IPS DF 4.7 (cell line): ENCODE results near the gene TMA16.
A peak's percentile ranks its signal among the peaks of the same experiment; 100 is the strongest.
"Not testable (repeated sequence)": the region's sequence is repeated elsewhere in the genome, so short reads cannot be mapped to it uniquely, and the experiment has no call there.

Experiments
- DNase-seq: peaks from one replicate; pipeline ENCODE4 v3.0.0-alpha.2; 2013; ENCODE audit warnings: low spot score; ENCODE audit errors: extremely low read depth

Gene TMA16

DNA sequence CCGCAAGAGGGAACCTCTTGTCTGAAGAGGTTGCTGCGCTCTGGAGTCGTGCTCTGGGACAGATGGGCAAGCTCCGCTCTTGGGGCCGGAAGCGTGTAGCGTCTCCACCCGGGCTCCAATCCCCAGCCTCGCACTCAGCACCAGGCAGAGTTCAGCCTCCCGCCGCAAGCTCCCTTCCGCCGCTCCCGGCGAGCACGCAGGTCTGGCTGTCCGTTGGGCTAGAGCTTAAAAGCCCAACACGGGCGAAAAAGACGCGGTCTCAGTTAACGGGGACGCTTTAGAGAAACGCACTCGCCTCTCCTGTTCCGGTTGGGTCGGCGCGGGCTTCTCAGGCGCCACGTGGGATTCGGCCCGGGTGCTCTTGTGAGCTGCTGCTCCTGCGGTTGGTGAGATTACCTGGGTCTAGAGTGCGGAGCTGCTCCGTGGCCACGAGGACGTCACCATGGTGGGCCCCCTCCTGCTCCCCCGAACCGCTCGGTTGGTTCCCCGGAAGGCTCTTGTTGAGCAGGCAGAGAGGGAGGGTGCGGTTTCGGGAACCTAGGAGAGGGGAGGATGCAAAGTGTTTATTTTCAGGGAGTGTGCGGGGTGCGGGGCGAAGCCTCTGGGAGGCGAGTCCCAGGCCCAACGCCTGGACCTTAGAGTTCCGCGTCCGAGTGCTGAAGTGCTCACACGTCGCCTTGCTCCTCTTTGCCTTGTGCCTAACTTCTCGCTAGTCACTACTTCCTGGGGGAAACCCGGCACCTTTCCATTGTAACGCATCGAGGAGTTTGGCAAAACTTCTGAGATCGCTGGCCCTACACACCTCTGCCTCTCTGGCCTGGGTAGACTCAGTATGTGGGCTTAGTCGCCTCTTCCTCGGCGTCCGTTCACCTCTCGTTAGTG lies at the start of gene TMA16:
TMA16 (plus strand) TSS at position 331 of the 882 bp plus-strand sequence; CDS start at position 443, 112 bp downstream.
- peak; percentile 44 for DNase-seq

DNA sequence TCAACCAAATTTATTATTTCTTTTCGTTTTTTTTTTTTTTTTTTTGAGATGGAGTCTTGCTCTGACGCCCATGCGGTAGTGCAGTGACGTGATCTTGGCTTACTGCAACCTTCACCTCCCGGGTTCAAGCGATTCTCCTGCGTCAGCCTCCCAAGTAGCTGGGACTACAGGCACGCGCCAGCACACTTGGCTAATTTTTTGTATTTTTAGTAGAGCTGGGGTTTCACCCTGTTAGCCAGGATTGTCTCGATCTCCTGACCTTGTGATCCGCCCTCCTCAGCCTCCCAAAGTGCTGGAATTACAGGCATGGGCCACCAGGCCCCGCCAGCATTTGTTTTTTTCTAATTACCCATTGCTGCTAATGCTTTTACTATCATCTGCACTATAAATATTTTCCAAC lies 47.5 kb upstream of the TMA16 start:
- not testable (repeated sequence) for DNase-seq

DNA sequence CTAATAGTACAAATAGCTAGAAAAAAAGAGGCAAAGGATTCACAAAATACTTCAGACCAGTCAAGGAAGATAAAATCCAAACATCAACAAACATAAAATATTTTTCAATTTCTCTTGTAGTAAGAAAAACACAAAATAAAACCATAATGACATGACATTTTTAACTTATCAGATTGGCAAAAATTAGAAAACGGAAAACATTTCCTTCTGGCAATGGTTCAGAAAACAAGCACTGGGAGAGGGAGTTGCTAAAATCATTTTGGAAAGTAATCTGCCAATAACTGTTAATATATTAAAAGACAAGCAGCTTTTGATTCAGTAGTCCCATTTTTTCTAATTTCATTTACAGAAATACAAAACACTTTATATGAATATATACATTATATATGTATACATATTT lies 47.0 kb upstream of the TMA16 start:
- DNase-seq, result no peak

DNA sequence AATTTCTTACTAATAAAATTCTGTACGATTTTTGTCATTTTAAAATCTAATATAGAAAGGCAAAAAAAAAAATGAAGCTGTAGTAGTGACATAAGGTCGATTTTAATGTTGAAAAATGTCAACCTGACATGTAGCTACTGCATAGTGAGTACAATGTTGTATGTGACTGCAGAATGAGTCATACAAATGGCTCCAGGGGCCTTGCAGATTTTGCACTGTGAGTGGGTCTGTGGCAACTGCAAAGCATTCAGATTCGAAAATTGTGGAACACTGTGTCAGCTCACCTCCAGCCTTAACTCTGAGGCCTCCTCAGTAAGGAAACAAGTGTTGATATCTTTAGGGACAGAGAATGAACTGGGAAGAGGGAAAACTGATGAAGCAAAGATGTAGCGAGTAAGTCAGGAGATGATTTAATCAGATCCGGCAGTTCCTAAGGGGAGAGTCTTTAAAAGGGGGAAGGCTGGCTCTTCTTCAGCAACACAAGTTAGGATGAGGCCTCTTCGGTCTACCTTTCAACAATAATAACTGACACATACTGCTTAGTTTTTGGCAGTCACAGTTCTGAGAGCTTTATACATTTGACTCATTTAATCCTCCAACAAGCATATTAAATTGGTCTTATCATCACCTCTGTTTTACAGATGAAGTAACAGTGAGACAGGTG lies 45.8 kb upstream of the TMA16 start:
- no peak for DNase-seq

DNA sequence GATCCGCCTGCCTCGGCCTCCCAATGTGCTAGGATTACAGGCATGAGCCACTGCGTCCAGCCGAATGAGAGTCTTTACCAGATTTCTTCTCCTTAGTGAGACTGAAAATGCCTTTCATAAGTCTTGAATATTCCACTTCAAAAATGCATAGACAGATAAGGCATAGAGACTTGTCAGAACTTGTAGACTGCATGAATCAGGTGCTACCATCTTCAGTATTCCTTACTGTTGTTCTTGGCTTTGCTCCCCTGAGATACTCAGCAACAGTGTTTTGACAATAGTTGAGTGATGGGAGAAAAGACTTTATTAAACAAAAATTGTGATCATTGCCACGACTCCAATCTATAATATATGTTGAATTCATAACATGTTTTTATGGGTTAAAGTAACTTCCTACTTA lies 31.9 kb upstream of the TMA16 start:
- no peak for DNase-seq

DNA sequence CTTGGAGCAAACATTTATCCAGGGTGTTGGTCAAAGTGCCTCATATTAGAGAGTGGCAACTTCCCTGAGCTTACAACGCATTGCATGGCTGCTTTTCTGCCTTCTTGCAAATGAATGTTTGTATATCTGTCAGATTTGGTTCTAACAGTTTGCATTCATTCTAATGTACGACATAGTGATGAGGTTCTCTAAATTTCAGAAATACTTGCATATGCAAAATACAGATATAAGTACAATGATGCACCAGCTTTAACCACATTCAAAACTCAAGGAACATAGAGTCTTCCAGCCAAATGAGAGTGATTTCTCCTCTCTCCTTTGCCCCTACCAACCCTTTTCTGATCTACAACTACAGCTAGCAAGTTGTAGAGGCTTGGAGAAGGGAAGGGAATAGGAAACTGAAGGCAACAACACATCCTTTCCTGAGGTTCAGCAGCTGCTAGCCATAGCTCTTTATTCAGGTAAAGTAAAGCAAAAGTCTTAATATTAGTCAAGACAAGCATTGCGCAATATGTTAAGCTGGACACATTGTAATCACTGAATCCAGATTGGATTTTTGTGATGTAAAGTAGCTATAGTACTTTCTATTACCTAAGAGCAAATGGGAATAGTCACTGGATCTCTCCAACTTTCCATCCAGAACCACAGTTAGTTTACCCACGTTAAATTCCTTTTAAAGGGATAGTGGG lies 27.3 kb upstream of the TMA16 start:
- DNase-seq, result no peak

DNA sequence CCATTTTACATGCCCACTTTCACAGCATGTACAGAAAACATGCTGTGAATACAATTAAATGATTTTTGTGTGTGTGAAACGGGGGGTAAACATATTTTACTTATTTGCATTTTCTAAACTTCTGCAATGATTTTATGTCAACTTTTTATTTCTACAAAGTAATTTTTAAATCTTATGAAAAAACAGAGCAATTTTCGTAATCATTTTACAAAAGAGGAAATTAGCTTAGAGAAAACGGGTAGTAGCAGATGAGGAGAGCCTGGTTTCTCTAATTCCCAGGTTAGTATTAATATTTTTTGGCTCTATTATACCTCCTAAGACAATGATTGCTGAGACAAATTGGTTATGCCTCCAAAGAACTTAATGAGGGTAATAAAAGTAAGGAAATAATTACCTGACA lies 24.1 kb upstream of the TMA16 start:
- no peak for DNase-seq

DNA sequence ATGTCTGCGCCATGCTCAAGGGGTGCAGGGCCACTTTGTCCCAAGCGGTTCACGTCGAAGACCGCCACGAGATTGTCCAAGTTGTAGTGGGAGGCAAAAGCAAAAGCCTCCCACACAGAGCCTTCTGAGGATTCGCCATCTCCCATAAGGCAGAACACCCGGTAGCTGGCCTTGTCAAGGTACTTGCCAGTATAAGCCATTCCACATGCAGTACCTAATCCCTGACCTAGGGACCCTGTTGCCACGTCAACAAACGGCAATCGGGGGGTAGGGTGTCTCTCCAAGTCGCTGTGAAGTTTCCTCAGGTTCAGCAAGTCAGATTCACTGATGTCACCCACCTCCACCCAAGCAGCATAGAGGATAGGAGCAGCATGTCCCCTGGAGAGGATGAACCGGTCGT lies 21.4 kb upstream of the TMA16 start:
- no peak for DNase-seq

DNA sequence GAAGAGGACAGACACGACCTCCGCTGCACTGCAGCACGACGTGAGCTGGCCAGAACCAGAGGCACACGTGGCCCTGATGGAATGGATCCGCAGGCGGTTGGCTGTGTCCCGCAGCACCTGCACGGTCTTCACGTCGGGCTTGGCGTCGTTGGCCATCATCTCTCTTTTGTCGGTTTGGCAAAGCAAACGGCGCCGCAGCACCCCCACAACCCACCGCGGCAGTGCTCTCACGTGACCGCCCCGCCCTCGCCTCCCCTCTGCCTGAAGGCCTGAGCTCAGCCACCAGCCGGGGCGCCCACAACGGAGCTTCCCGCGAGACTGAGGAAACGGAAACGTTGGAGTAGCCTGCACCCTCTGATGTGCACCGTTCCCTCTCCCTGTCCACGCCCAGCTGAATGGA lies 20.9 kb upstream of the TMA16 start, which contains the start of gene TKTL2:
TKTL2 (minus strand) TSS at position 179 of the 400 bp plus-strand sequence; CDS start at position 159, 20 bp downstream.
- DNase-seq, result no peak

DNA sequence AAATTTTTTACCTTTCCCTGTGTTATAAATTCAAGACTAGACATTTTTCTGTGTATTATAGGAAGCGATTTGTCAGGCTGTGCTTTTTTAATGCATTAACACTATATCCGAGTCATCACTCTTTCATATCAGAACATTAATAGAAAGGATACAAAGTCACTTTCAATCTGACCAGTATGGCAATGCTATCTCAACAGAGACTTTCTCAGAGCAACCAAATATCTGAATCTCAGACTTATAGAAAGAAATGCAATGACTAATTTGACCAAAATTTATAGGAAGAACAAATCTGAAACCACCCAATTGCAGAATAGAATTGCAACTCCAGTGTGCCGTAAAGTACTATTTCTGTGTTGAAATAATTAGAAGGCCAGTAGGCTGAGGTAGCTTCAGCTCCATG lies 20.5 kb upstream of the TMA16 start:
- no peak for DNase-seq

DNA sequence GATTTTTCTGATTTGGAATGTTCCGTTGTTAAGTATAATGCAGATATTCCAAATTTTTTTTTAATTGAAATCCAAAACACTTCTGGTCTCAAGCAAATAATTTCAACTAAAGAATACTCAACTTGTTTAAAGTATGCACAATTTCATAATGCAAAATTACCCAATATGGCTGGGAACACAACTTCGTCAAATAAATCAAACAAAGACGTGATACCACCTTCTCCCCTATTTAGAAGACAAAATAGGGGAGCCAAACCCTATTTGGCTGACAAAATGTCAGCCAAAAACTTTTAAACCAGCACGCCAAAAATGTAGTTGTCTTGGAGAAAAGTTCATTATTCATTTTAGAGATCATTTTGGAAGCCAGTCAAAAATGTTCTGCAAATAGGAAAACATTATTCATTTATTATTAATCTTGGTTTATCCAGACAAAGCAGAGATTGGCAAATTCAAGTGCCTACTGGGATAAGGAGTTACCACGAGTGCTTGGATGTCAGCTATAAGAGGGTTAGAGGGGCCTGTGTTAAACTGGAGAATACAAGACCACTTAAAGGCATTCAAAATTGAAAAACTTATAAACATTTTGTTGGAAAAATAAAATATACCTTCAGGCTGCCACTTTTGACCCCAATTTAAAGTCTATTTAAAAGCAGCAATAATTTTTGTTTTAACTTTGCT lies 17.6 kb upstream of the TMA16 start:
- no peak for DNase-seq

DNA sequence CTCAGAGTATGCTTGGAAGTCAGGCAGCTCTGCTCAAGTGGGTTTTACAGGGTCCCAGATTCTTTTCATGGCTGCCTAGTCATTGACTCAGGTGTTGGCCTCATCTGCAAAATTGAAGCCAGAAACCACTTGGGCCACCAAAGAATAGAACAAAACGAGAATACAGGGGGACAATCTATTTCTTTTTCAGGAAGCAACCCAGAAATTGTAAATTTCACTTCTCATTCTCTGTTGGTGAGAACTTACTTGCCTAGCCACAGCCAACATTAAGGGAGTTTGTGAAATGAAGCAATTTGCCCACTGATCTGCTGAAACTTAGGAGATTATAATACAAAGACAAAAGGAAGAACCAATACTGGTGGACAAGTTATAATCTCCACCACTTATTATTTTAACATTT lies 12.3 kb upstream of the TMA16 start:
- no peak for DNase-seq

DNA sequence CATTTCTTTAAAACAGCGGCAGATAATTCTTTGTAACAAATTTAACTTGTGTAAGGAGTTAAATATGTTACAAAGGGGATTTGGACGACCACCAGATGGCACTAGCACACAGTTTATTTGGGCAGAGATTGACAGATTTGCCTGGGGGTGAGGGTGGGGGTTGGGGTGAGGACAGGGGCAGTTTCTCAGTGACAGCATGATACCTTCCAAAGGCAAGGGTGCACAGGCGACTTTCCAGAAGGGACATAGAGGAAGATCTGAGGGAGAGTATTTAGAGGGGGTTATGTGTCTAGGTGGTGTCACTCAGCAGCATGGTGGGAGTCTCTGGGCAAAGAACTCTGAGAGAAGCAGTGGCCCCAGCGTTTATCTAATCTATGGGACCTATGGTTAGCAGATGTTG lies 9.6 kb upstream of the TMA16 start:
- peak; percentile 41 for DNase-seq

DNA sequence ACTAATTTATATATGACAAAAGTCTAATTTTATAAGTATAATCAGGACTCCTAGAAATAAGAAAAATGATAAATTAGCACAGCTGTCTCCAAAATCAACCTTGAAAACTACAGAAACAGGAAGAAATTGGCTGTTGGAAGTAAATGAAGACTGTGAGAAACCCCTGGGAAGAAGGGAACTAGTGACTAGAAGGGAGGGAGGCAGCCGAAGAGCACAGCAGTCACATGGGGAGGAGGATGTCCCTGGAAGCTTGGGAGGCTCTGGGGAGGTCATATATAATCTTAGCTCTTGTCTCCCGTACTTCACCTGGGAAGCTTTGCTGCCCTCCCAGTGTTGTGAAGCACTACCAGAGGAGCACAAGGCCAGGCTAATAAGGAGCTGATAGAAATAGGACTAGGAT lies 8.9 kb upstream of the TMA16 start:
- no peak for DNase-seq

DNA sequence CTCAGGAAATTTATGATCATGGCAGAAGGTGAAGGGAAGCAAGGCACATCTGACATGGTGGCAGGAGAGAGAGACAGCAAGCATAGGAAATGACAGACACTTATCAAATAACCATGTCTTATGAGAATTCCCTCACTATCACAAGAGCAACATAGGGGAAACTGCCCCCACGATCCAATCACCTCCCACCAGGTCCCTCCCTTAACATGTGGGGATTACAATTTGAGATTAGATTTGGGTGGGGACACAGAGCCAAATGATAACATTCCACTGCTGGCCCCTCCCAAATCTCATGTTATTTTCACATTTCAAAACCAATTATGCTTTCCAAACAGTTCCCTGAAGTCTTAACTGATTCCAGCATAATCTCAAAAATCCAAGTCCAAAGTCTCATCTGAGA lies 8.2 kb upstream of the TMA16 start:
- DNase-seq, result no peak

DNA sequence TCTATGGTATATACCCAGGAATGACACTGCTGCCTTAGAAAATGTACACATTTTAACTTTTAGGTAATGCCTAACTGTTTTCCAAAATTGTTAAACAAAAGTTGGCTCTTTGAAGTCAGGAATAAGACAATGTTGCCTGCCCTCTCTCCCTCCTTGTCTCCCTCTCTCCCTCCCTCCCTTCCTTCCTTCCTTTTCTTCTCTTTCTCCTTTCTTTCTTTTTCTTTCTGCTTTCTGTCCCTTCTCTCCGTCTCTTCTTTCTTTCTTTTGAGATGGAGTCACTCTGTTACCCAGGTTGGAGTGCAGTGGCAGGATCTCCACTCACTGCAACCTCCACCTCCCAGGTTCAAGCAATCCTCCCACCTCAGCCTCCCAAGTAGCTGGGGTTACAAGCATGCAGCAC lies 4.6 kb upstream of the TMA16 start:
- DNase-seq, result no peak

DNA sequence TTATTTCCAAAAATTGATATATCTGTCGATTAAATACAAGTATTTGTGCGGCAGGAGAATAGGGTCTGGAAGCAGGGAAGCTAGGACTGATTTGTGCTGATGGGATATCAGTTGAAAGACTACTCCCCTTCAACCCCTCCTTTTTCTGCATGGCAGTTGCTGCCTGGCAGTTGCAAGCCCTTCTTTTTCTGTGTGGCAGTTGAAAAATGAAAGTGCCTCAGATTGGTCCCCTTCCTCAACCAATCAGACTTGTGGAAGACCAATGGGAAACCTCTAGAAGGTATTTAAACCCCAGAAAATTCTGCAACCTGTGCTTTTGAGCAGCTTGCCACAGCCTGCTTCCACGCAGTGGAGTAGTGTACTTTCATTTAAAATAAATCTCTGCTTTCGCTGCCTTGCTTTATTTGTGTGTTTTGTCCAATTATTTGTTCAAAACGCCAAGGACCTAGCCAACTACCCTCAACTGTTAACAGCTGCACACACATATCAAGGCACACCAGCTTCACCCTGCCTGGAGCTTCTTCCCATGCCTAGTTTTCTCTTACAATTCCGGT lies 1.5 kb upstream of the TMA16 start:
- DNase-seq, result no peak

DNA sequence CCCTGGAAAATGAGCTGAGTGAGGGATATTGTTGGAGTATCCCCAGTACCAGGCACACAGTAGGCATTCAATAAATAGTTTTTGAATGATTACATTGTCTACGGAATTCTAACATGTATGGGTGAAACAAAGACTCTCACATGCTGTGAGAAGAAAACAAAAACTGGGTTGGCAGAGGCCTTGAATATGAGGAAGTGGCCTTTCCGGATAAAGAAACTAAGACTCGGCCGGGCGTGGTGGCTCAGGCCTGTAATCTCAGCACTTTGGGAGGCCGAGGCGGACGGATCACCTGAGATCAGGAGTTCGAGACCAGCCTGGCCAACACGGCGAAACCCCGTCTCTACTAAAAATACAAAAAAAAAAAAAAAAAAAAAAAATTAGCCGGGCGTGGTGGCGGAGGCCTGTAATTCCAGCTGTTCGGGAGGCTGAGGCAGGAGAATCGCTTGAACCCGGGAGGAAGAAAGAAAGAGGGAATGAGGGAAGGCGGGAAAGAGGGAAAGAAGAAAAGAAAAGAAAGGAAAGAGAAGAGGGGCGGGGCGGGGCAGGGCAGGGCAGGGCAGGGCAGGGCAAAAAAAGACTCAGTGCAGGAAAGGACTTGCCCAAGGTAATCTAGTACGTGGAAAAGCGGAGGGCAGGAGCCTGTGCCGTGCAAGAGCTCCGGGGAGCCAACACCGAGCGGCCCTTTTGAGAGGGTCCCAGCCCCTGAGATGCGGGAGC lies 689 bp upstream of the TMA16 start:
- DNase-seq, result no peak

DNA sequence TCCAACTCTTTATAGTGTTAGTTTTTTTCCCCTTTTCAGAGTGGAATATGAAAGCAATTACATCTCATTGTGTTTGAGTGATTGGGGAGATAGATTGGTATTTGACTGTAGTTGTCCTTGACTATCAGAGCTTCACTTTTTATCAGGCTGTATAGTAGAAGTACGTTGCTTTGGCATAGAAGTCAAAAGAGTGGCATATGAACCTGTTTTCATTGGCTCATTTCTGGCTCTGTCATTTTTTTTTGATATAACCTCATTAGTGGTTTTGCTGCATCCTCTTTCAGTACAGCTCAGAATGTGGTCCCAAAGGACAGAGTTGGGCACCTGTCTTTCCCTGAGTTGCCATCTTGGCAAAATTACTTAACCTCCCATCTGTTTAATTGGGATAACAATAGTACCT lies 1.4 kb downstream of the TMA16 start:
- DNase-seq, result no peak

DNA sequence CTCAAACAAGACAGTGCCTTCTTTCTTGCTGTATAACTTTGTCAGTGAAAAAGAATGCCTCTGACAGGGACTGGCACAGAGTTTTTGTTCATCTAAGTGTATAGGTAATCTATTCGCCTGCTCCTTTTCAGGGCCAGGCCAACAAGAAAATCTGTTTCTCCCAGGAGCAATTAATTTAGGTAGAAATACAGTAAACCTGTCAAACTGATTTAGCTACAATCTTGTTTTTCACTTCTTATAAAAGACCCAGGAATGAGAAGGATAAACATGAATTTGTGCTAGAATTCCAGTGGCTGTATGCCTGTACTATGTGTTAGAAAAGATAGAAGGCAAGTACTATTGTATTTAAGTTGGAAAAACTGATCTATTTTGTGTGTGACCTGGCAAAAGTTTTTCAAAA lies 6.1 kb downstream of the TMA16 start:
- no peak for DNase-seq

DNA sequence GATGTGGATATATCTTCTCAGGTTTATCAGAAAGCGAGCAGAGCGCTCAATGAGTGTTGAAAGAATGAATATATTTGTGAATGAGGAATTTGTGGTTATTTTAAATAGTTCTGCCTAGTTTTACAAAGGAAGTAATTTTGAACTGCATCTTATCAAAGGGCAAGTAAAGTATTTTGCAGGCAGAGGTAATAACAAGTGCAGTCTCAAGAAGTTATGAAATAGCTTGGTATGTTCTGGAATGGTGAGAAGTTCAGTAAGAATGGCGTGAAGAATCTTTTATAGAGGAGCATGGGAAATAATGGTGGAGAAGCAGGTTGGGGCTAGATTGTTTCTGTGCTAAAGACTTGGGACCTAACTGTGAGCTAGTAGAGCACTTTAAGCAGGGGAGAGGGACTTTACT lies 10.9 kb downstream of the TMA16 start:
- DNase-seq, result no peak
